ENCODE measurements around the gene ANKRD44.
"Not testable (repeated sequence)": the region's sequence is repeated elsewhere in the genome, so short reads cannot be mapped to it uniquely, and the experiment has no call there.

ANKRD44 gene

GRCh38 chr2:197242719-197243118, 67.9 kb downstream of the ANKRD44 start:
- no peak overlapping the region for H3K4me3 ChIP-seq (ENCODE audit: low read depth, low read length)
- no peak for DNase-seq (ENCODE audit: low read depth)
- no peak for TF ChIP-seq CTCF (conservative IDR thresholded peaks at IDR 0.05; ENCODE audit: low read depth, low read length)

- TF ChIP-seq CTCF (conservative IDR thresholded peaks at IDR 0.05; ENCODE audit: low read depth, low read length): no peak
- H3K4me3 ChIP-seq (ENCODE audit: low read depth, low read length): no peak overlapping the region
- no peak for DNase-seq (ENCODE audit: low read depth)
These were observed 69.0 kb downstream of the ANKRD44 start for GRCh38 chr2:197241596-197241995.

- no peak for DNase-seq (ENCODE audit: low read depth)
- H3K4me3 ChIP-seq (ENCODE audit: low read depth, low read length): no peak overlapping the region
These were observed 69.4 kb downstream of the ANKRD44 start for GRCh38 chr2:197241153-197241552.

GRCh38 chr2:197240421-197241041, 70.0 kb downstream of the ANKRD44 start:
- no peak overlapping the region for H3K4me3 ChIP-seq (ENCODE audit: low read depth, low read length)
- no peak for DNase-seq (ENCODE audit: low read depth)
- no peak for TF ChIP-seq CTCF (conservative IDR thresholded peaks at IDR 0.05; ENCODE audit: low read depth, low read length)

More at GRCh38 chr2:197241153-197241552, 69.4 kb downstream of the ANKRD44 start:
- TF ChIP-seq CTCF (conservative IDR thresholded peaks at IDR 0.05; ENCODE audit: low read depth, low read length): no peak

- not testable (repeated sequence) for DNase-seq (ENCODE audit: low read depth); H3K4me3 ChIP-seq (ENCODE audit: low read depth, low read length)
These were observed 70.6 kb downstream of the ANKRD44 start for GRCh38 chr2:197240018-197240417.

GRCh38 chr2:197239434-197239833, 71.1 kb downstream of the ANKRD44 start:
- no peak for DNase-seq (ENCODE audit: low read depth)
- no peak overlapping the region for H3K4me3 ChIP-seq (ENCODE audit: low read depth, low read length)
- no peak for TF ChIP-seq CTCF (conservative IDR thresholded peaks at IDR 0.05; ENCODE audit: low read depth, low read length)

GRCh38 chr2:197238043-197238365, 72.6 kb downstream of the ANKRD44 start:
- DNase-seq (ENCODE audit: low read depth): no peak
- H3K4me3 ChIP-seq (ENCODE audit: low read depth, low read length): no peak overlapping the region
- no peak for TF ChIP-seq CTCF (conservative IDR thresholded peaks at IDR 0.05; ENCODE audit: low read depth, low read length)
